ENCODE data around the gene LHPP. TPM values are rescaled to one million over a fixed set of nuclear protein-coding genes. Genes with fewer than 3 reads are reported as not detected.

The LHPP gene
- total RNA-seq, 1 experiment from 2014 or later: 6.6 TPM

- no peaks in the 10 kb centered on the region for H3K9me3 ChIP-seq (ENCODE audit: low read length)
- ATAC-seq: no peak
- no peaks in the 10 kb centered on the region for H3F3A ChIP-seq (ENCODE audit: low read length, unreplicated experiment)
- H3K9ac ChIP-seq (ENCODE audit: low read length): no peak overlapping the region
- no peak for DNase-seq
- no peak overlapping the region for H3K27ac ChIP-seq (ENCODE audit: low read length)
- no peak overlapping the region for H3K4me2 ChIP-seq (ENCODE audit: low read length)
- ChIA-PET POLR2A (ENCODE audit: unreplicated experiment) (no interaction called here), CTCF (no interaction called here)
- intact Hi-C loops (cut with micrococcal nuclease): no loop called here
- no TSS peak for BruUV-seq (replicated peaks)
- no peak overlapping the region for H2AFZ ChIP-seq (ENCODE audit: low read length)
- H3K9me2 ChIP-seq (replicated peaks; ENCODE audit: low read length): no peaks in the 10 kb centered on the region
- H4K20me1 ChIP-seq (ENCODE audit: low read length): no peaks in the 10 kb centered on the region
- no peaks in the 10 kb centered on the region for H3K79me2 ChIP-seq (ENCODE audit: low read length)
- no peaks in the 10 kb centered on the region for H3K27me3 ChIP-seq (ENCODE audit: low read length)
- no peaks in the 10 kb centered on the region for H3K4me1 ChIP-seq (ENCODE audit: insufficient read depth, low read length)
- TF ChIP-seq EZH2phosphoT487 (IDR thresholded peaks at IDR 0.05; ENCODE audit: borderline replicate concordance, low read length) (no peak), EZH2 (IDR thresholded peaks at IDR 0.05; ENCODE audit: low read length, unreplicated experiment) (no peak)
- TF ChIP-seq, protein P1, sequence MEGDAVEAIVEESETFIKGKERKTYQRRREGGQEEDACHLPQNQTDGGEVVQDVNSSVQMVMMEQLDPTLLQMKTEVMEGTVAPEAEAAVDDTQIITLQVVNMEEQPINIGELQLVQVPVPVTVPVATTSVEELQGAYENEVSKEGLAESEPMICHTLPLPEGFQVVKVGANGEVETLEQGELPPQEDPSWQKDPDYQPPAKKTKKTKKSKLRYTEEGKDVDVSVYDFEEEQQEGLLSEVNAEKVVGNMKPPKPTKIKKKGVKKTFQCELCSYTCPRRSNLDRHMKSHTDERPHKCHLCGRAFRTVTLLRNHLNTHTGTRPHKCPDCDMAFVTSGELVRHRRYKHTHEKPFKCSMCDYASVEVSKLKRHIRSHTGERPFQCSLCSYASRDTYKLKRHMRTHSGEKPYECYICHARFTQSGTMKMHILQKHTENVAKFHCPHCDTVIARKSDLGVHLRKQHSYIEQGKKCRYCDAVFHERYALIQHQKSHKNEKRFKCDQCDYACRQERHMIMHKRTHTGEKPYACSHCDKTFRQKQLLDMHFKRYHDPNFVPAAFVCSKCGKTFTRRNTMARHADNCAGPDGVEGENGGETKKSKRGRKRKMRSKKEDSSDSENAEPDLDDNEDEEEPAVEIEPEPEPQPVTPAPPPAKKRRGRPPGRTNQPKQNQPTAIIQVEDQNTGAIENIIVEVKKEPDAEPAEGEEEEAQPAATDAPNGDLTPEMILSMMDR (conservative IDR thresholded peaks at IDR 0.05; ENCODE audit: low read depth, low read length): no peak
- no peaks in the 10 kb centered on the region for H3K36me3 ChIP-seq (ENCODE audit: low read depth, low read length)
- H3K4me3 ChIP-seq (ENCODE audit: low read length): no peak overlapping the region
Observed at GRCh38 chr10:124604214-124605000, 142.8 kb downstream of the LHPP start.

- H3K4me1 ChIP-seq (ENCODE audit: insufficient read depth, low read length): no peaks in the 10 kb centered on the region
- intact Hi-C loops (cut with micrococcal nuclease): no loop called here
- no peak overlapping the region for H3K27ac ChIP-seq (ENCODE audit: low read length)
- no peak overlapping the region for H3K4me2 ChIP-seq (ENCODE audit: low read length)
- no peak overlapping the region for H2AFZ ChIP-seq (ENCODE audit: low read length)
- ChIA-PET POLR2A (ENCODE audit: unreplicated experiment) (no interaction called here), CTCF (no interaction called here)
- DNase-seq: no peak
- H4K20me1 ChIP-seq (ENCODE audit: low read length): no peaks in the 10 kb centered on the region
- TF ChIP-seq EZH2 (IDR thresholded peaks at IDR 0.05; ENCODE audit: low read length, unreplicated experiment) (no peak), EZH2phosphoT487 (IDR thresholded peaks at IDR 0.05; ENCODE audit: borderline replicate concordance, low read length) (no peak)
- TF ChIP-seq, protein P1 (conservative IDR thresholded peaks at IDR 0.05; ENCODE audit: low read depth, low read length): no peak
- no peaks in the 10 kb centered on the region for H3K9me2 ChIP-seq (replicated peaks; ENCODE audit: low read length)
- no peaks in the 10 kb centered on the region for H3K36me3 ChIP-seq (ENCODE audit: low read depth, low read length)
- ATAC-seq: no peak
- H3K9me3 ChIP-seq (ENCODE audit: low read length): no peaks in the 10 kb centered on the region
- H3K79me2 ChIP-seq (ENCODE audit: low read length): no peaks in the 10 kb centered on the region
- no peak overlapping the region for H3K9ac ChIP-seq (ENCODE audit: low read length)
- no peaks in the 10 kb centered on the region for H3F3A ChIP-seq (ENCODE audit: low read length, unreplicated experiment)
- H3K27me3 ChIP-seq (ENCODE audit: low read length): no peaks in the 10 kb centered on the region
- no peak overlapping the region for H3K4me3 ChIP-seq (ENCODE audit: low read length)
- BruUV-seq (replicated peaks): no TSS peak
Observed at GRCh38 chr10:124605001-124605370, 143.4 kb downstream of the LHPP start.

DNA sequence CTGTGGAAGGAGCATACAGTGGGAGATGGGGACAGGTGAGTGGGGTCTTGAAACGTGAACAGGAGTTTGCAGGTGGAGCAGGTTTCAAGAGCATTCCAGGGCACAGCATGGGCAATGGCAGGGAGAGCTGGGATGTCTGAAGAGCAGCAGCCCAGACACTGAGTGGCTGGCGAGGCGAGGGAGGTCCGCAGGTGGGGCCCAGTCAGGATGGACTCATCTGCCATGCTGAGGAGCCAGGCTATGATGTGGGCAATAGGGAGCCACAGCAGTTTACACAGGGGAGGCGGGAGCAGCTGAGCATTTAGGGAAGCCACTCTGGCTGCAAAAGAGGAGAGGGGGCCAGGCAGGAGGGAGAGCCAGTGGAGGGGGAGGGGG lies 143.8 kb downstream of the LHPP start:
- TF ChIP-seq EZH2 (IDR thresholded peaks at IDR 0.05; ENCODE audit: low read length, unreplicated experiment): no peak
- TF ChIP-seq, protein P1 (conservative IDR thresholded peaks at IDR 0.05; ENCODE audit: low read depth, low read length): no peak
- Histone ChIP-seq H3K4me2 (ENCODE audit: low read length) (no peak overlapping the region), H3K4me1 (ENCODE audit: insufficient read depth, low read length) (no peaks in the 10 kb centered on the region), H3K79me2 (ENCODE audit: low read length) (no peaks in the 10 kb centered on the region), H3K4me3 (ENCODE audit: low read length) (no peak overlapping the region), H3K9me3 (ENCODE audit: low read length) (no peaks in the 10 kb centered on the region), H3F3A (ENCODE audit: low read length, unreplicated experiment) (no peaks in the 10 kb centered on the region), H3K9me2 (replicated peaks; ENCODE audit: low read length) (no peaks in the 10 kb centered on the region), H3K27me3 (ENCODE audit: low read length) (no peaks in the 10 kb centered on the region), H3K9ac (ENCODE audit: low read length) (no peak overlapping the region), H3K36me3 (ENCODE audit: low read depth, low read length) (no peaks in the 10 kb centered on the region), H3K27ac (ENCODE audit: low read length) (no peak overlapping the region), H2AFZ (ENCODE audit: low read length) (no peak overlapping the region), H4K20me1 (ENCODE audit: low read length) (no peaks in the 10 kb centered on the region)
- intact Hi-C loops (cut with micrococcal nuclease): no loop called here
- ChIA-PET POLR2A (ENCODE audit: unreplicated experiment) (no interaction called here), CTCF (no interaction called here)
- ATAC-seq: no peak
- BruUV-seq (replicated peaks): no TSS peak
- no peak for DNase-seq
